DMS114 treated with DMSO at 0.1 percent for 48 hours (cell line): ENCODE data around the gene GOLGA6B.
"Not testable (repeated sequence)": the region's sequence is repeated elsewhere in the genome, so short reads cannot be mapped to it uniquely, and the experiment has no call there.

Experiments used
- DNase-seq: peaks from one replicate; lab custom pipeline; 2025; ENCODE audit not compliant: unreplicated experiment; lab: John Stamatoyannopoulos, UW

Gene GOLGA6B

DNA sequence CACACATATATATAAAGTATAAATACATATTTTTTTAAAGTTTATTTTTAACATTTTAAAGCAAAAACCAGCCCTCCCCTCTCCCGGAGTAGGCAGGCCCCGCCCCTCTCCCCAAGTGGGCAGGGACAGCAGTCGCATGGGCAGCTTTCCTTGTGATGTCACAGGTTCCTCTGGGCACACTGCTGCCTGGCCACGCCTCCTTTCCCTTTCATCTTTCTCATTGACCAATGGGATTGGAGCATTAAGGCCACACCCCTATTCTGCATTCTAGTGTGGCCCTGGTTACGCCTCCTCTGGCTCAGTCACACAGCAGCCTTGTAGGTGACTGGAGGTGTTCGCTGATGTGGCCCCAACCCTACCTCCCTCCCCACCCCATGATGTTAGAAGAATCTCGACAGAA is at the start of gene GOLGA6B:
Gene GOLGA6B (plus strand): TSS at position 301 of the 400 bp plus-strand sequence. CDS start 41 bp downstream, at position 342.
- not testable (repeated sequence) for DNase-seq

GRCh38 chr15:72604794-72605193 is 49.7 kb upstream of the GOLGA6B start:
- no peak for DNase-seq

DNA sequence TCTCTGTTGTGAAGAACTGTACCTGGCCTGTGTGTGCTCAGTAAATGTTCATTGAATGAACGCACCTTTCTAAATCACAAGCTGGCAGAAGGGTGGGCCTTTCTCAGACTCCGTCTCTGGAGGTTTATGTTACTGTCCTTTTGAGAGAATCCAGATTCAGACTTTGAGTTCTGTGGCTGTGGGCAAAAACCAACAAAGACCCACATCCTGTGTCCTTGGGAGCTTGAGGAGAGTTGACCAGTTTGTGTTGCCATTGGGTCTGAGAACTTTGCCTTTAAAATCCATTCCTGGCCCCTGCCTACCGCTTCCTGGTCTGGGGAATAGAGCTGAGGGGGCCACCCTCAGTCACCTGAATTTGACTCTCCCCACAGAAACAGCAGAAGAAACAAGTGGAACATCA is 46.4 kb upstream of the GOLGA6B start:
- DNase-seq, result not testable (repeated sequence)

- no peak for DNase-seq
Observed at GRCh38 chr15:72609862-72610261, 44.6 kb upstream of the GOLGA6B start.

DNA sequence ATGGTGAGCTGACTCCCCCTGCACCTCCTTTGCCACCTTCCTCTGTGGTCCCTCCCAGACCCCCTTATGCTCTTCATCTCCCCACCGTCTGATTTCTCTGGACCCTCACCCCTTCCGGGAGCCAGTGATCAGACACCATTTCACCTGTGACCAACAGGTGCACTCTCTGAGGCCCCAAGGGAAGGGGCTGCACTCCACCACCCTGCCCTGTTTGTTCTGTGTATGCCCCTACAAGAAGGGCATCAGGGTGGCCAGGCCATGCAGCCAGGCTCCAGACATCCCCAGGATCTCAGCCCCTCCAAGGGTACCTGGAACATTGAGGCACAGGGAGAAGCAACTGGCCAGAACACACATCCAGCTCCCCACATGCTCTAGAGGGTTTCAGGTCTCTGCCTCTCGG is 42.2 kb upstream of the GOLGA6B start:
- DNase-seq, result not testable (repeated sequence)

DNA sequence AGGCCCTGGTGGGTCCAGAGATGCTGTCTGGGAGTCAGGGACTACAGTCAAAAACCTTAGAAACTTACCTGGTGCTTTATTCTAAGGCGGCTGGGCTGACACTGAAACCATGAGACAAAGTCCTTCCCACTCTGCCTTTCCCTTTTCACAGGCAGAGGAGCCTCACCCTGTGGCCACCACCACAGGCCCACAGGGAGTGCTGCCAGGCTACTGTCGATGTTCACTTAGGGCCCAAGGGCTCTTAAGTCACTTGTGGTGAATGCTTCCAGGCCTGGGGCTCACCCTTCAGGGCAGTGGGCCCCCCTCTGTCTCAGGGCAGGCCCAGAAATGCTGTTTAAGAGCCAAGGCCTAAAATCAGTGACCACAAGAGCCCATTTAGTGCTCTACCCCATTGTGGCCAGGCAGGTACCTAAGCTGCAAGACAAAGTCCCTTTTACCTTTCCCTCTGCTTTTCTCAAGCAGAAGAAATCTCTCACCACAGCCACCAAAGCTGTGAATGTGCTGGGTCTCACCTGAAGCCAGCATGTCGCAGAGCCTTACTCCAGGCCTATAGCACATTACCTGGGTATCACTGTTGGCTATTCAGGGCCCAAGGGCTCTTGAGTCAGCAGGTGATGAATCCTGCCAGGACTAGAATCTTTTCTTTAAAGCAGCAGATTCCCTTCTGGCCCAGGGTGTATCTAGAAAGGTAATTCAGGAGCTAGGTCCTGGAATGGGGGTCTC is 39.5 kb upstream of the GOLGA6B start:
- no peak for DNase-seq

DNA sequence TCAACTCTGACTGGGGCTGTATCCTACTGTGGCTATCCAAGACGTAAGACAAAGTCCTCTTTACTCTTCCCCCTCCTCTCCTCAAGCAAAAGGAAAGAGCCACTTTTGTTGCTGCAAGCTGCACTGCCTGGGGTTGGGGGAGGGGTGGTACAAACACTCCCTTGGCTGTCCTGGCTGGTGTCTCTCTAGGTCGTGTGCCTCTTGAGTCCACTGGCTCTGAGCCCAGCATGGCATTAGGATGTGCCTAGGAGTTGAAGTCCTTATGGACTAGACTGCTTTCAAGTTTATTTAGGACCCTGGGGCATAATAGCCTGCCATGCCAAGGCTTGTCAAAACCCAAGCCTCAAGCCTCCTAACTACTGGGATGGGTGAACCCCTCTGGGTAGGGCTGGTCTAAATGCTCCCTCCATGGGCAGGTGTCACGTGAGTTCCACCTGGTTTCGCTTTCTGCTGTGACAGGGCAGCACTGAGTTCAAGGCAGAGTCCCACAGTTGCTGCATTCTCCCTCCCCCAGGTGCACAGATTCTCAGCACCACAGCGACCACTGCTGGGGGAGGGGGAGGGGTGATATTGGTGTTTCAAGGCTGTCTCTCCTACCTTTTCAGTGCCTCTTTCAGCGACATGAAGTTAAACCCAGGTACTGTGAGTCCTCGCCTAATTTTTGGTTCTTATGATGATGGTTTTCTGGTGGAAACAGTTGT is 38.8 kb upstream of the GOLGA6B start:
- not testable (repeated sequence) for DNase-seq

DNA sequence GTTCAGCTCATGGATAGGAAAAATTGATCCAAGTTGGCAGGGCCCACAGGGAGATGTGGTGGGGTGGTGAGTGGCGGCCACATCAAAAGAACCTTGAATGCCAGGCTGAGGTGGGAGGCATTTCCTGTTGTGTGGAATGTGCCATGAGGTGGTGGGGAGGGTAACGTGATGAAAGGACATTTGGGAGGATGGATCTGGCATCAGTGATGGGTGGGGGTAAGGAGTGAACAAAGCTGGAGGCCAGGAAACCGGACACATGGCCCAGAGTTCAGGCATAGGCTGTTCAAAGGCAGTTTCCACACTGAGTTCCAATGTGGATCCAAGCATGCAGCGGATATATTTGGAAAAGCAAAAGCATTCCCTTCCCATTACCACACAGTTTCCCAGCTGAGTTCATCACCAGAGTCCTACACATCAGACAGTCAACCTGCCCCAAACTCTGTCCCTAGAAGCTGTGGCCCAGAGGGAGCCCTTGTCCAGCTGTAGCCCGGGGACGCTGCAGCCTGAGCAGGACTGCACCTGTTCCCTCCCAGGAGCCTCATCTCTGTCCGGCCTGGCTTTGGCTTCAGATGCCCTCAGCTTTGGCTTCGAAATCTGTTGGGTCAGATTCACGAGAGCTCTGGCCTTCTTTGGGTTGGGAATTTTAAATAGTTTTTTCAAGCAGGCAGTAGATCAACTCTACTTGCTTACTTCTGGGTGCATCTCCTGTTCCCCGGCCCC is 37.8 kb upstream of the GOLGA6B start:
- no peak for DNase-seq

DNA sequence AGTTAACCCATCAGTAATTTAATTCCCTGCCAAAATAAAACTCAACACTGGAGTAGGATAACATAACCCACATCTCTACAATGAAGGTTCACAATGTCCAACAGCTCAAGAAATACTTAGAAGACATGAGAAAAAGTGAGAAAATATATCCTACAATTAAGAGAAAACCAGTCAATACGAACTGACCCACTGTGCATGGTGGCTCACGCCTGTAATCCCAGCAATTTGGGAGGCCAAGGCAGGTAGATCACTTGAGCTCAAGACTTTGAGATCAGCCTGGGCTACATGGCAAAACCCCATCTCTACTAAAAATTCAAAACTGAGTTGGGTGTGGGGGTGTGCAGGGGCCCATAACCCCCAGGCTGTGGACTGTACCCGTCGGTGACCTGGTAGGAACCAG is 30.6 kb upstream of the GOLGA6B start:
- DNase-seq, result not testable (repeated sequence)

DNA sequence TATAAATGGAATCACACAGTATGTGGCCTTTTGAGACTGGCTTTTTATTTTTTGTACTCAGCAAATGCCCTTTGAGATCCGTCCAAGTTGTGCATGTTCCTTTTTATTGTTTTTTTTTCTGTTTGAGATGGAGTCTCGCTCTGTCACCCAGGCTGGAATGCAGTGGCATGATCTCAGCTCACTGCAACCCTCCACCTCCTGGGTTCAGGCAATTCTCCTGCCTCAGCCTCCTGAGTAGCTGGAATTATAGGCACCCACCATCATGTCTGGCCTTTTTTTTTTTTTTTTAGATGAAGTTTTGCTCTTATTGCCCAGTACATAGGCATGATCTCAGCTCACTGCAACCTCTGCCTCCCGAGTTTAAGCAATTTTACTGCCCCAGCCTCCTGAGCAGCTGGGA is 28.3 kb upstream of the GOLGA6B start:
- DNase-seq, result not testable (repeated sequence)

DNA sequence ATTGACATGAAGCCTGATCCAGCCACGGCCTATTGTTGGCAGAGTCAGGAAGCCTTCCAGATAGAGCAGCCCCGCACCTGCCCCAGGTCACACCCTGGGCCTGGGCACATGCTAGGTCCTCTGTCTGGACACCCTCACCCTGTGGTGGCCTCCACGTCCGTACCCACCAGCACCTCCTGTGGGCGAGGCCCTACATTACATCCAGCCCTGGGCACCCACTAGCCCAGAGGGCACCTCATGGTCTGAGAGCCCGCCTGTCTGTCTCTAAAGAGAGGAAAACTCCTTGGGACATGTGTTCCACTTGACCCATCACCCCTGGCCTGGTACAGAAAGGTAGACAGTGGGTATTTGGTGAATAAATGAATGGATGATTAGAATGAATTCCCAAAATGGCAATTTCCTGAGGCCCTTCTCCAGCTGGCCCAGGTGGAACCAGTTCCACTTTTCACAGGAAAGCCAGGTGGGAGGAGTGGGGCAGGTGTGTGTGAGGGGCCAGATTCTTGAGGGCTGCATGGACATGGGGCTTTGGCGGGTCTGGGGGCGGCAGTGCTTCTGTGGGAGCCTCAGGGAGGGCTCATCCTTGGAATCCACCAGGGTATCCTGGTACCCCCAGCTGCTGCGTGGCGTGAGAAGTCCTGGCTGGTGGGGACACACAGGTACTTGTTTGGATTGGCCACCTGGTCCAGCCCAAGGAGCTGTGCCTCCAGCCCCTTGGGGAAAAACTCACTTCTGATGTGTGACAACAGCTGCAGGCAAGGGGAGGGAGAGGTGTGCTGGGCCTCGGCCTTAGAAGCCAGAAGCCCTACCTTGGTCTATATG is 26.0 kb upstream of the GOLGA6B start:
- DNase-seq, result not testable (repeated sequence)

DNA sequence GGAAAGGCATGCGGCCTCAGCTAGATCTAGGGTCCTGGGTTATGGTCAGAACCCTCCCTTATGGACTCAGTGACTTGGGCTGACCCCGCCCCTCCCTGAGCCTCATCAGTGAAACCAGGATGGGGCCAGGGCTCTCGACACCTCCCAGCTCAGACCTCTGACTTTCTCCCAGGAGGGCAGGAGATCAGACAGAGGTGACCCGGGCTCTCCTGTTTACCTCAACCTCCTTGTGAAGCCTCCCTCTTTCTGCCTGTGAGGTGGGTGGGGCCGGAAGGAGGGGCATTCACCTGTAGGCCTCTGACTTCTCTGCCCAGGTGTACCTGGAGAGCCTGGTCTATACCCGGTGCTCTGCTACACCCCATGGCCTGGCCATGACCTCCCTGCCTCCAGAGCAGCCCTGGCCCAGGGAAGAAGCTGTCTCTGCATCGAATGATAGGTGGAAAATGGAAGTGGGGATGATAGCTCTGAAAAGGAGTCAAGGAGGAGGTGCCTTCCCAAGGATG is 25.4 kb upstream of the GOLGA6B start:
- DNase-seq, result not testable (repeated sequence)

DNA sequence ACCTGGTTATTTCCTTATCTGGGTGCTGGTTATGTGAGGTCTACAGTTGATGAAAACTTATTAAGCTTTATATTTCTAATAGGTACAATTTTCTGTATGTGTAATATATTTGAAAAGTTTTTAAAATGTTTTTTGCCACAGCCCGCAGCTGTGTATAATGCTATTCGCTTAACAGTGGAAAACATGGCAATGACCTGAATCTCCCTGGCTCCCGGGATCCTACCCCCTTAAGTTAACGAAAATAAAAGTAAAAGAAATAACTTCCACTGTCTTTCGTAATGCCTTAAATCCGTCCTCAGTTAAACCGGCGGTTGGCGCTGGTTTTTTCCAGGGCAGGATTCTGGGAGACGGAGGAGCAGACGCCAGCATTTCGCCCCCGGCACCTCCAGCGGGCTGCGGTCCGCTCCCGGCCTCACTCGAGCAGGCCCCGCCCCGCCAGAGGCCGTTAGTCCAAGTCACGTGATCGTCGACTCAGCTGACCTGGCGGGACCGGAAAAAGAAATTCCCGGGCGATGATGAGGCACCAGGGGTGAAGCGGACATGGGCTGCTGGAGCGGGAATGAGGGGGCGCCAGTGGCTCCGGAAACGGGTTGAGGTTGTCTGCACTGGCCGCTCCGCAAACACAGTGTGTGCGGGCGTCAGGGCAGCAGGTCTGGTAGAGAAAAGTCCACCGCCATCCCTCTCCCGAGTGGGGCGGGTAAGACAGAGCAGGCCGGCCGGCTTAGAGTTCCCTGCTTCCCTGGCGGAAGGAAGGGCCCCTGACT is 17.8 kb upstream of the GOLGA6B start:
- not testable (repeated sequence) for DNase-seq

DNA sequence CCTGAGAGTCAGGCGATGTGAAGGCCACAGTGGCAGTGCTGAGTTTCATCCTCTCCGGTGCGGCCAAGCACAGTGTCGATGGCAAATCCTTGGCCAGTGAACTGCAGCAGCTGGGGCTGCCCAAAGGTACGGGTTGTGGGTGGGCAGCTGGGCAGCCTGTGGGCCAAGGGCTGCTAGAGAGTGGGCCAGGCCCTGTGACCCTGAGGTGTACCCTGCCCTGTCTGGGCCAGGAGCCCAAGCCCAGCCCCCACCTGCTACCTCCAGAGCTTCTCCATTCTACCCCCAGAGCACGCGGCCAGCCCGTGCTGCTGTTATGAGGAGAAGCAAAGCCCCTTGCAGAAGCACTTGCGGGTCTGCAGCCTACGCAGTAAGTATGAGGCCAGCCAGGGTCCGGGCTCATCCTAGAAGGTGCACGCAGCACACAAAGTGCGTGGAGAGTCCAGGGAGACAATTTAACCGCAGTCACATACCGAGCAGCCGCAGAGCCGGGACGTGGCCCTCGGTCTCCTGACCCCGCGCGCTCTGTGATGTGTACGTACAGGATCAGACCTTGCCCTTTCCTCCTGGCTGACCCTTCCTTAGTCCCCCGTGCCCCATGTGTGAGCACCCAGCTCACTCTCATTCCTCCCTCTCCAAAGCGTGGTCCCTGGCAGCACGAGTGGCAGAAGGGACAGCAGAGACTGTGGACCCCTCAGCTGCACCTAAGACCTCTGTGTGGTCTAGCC is 14.6 kb upstream of the GOLGA6B start:
- DNase-seq, result not testable (repeated sequence)

DNA sequence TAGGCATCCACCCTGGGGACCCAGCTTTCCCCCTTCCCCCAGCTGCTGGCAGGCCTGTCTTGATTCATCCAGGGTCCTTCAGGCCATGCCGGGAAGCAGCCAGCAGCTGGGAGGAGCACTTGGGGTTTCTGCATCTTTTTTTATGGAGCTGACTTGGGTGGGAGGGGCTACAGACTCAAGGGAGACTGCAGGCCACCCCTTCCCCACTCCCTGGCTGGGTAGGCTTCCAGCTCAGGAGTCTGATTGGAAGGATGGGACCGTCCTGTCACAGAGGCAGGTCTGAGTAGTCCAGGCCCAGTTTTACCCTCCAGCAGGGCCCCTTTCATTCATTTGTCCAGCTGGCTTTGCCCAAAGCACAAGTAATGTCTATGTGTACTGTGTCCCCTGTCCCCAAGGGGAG is 12.2 kb upstream of the GOLGA6B start:
- DNase-seq, result not testable (repeated sequence)

GRCh38 chr15:72648631-72649253 is 5.8 kb upstream of the GOLGA6B start:
- DNase-seq, result not testable (repeated sequence)

- not testable (repeated sequence) for DNase-seq
Observed at GRCh38 chr15:72656014-72656413, 1.5 kb downstream of the GOLGA6B start.

GRCh38 chr15:72661081-72661480 is 6.6 kb downstream of the GOLGA6B start:
- DNase-seq, result not testable (repeated sequence)

- DNase-seq, result not testable (repeated sequence)
Observed at GRCh38 chr15:72663931-72664330, 9.4 kb downstream of the GOLGA6B start.
